Heart right ventricle (tissue), 16 donors: ENCODE data around the gene SNRPB. TPM values are rescaled to one million over a fixed set of nuclear protein-coding genes. Genes with fewer than 3 reads are reported as not detected.

Source experiments
- ATAC-seq, 8 donors: fragments of 200-7000 bp; cut with Tn5 transposase; one replicate each; pipeline ENCODE4 v1.9.1; 2020; ENCODE audit warnings: mild to moderate bottlenecking in 8 of 8, moderate library complexity in 8 of 8, moderate number of reproducible peaks in 1 of 8
- DNase-seq, 2 donors: peaks; one replicate each; pipeline ENCODE4 v3.0.0-alpha.2; 2020
- H3K27ac ChIP-seq, 10 donors: fragments of 200-600 bp; sonication (generic) in 2 of 10; one replicate each; pipeline versions ENCODE4 v1.5.0 to v1.8.0; 2020 to 2022; ENCODE audit warnings: mild to moderate bottlenecking in 3 of 10
- H3K27me3 ChIP-seq, 7 donors: fragments of 200-600 bp; one replicate each; pipeline ENCODE4 v1.8.0; 2021 to 2022; ENCODE audit warnings: mild to moderate bottlenecking in 2 of 7
- H3K36me3 ChIP-seq, 9 donors: fragments of 200-600 bp; sonication (generic) in 1 of 9; one replicate each; pipeline versions ENCODE4 v1.5.0 to v1.8.0; 2020 to 2022; ENCODE audit warnings: mild to moderate bottlenecking in 2 of 9
- H3K4me1 ChIP-seq, 9 donors: fragments of 200-600 bp; sonication (generic) in 1 of 9; one replicate each; pipeline versions ENCODE4 v1.5.0 to v1.8.0; 2020 to 2022; ENCODE audit warnings: mild to moderate bottlenecking in 4 of 9
- H3K4me3 ChIP-seq, 10 donors: fragments of 200-600 bp; sonication (generic) in 2 of 10; one replicate each; pipeline versions ENCODE4 v1.5.0 to v1.8.0; 2020 to 2022; ENCODE audit warnings: mild to moderate bottlenecking in 7 of 10, moderate library complexity in 2 of 10
- H3K9me3 ChIP-seq, 11 donors: fragments of 200-600 bp in 10 of 11; sonication (generic) in 2 of 11; one replicate each; pipeline versions ENCODE4 v1.5.0 to v1.8.0; 2013 to 2022; ENCODE audit warnings: mild to moderate bottlenecking in 2 of 11, control low read depth in 1 of 11, moderate library complexity in 1 of 11
- CTCF ChIP-seq, 9 donors: fragments of 200-600 bp; sonication (generic) in 2 of 9; IDR thresholded peaks; one replicate each; pipeline versions ENCODE4 v1.5.0 to v1.8.0; 2021 to 2022; ENCODE audit warnings: antibody characterized with exemption in 9 of 9, mild to moderate bottlenecking in 5 of 9, moderate library complexity in 1 of 9
- WGBS, 2 donors: extraction: QIAGEN DNeasy Blood & Tissue Kit; methylation state at CpG; one replicate each; pipeline ENCODE4 v1.1.7; 2013; ENCODE audit warnings: inconsistent platforms in 1 of 2; 5-methylcytosine and 5-hydroxymethylcytosine counted together
- intact Hi-C, 10 donors: fragments of 100-400 bp; cut with DNase I; formaldehyde crosslinking; loops; one replicate each; pipeline versions ENCODE4 v1.11.1 to v1.14.2; 2022
- polyA plus RNA-seq, 2 donors: library from polyadenylated mRNA; stranded (reverse); fragments of 200-250 nt; gene quantifications; one replicate each; pipeline ENCODE4 v1.2.3, GENCODE V29; 2013
- total RNA-seq, 10 donors: library from RNA; stranded (reverse); fragmentation: NEBNext Ultra II Directional in 3 of 10; extraction: Animal tissue kit (Norgen Biotek cat#: 25700) in 3 of 10; gene quantifications; one replicate each; pipeline versions ENCODE4 v1.2.1 to v1.2.4, GENCODE V29; 2021 to 2023
- donor health status: Arrhythmogenic right ventricular cardiomyopathy.
- donor health status: ischemic (EF 13 %, LVEDD 7.1; RV severe dilation, severe dysfunction).
- donor health status: healthy with polysubstance abuse.
- donor health status: DM: no; HTN: yes; CAD: no.
- donor health status: DM: no; HTN: no; CAD: no.
- donor health status: ischemic (EF 25% LVEDD 6.9; RV normal size, moderate dysfunction).
- donor health status: ischemic (EF 25% LVEDD 5.7; RV mildly dilated, moderate dysfunction).
- donor health status: healthy.
- donor health status: DM: yes; HTN: yes; CAD: no.
- donor health status: Ischemic cardiomyopathy.
- donor health status: ischemic (EF 35%, LVEDD 5.7; RV mildly dilated, moderate dysfunction).
- donor health status: nonischemic (EF 11% LVEDD 7.7; RV severe dilation, severe dysfunction).
- donor health status: DM: yes; HTN: yes; CAD: no.
- donor health status: PGD.
- donor health status: ischemic (EF 29% LVEDD 5.4; RV normal size, mild dysfunction).
- donor health status: nonischemic (EF 23%, LVEDD 6.1; RV moderate dilation, normal function).

The SNRPB gene
- total and polyA plus RNA-seq, 12 donors: 41.4 to 239 (median 53.2) TPM

DNA sequence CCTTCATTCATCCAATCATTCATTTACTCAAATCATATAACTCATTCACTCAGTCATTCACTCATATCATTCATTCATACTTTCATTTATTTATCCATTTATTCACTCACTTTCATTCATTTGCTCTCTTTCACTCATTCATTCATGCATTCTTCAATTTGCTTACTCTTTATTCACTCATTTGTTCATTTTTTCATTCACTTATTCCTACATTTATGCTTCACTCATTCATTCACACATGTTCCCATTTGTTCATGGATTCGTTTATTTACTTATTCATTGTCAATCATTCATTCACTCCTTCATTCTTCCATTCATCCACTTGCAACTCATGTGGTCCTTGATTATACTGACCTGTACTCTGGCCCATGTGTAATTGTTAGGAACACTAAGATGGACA lies 39.4 kb downstream of the SNRPB start:
- 33 to 40% methylated on average over 1 of the region's 1 CpG for WGBS, 2 donors
- H3K4me1 ChIP-seq: no peaks in the 10 kb centered on the region
- DNase-seq (no peak), ATAC-seq (no peak)
- H3K36me3 ChIP-seq: no peaks in the 10 kb centered on the region
- no peak for TF ChIP-seq CTCF (IDR thresholded peaks at IDR 0.05)
- H3K27ac ChIP-seq: no peak overlapping the region
- peaks cover 0 to 3% (median 0%) of the 10 kb centered on the region in 11 donors for H3K9me3 ChIP-seq
- intact Hi-C loops: no loop called here
- no peak overlapping the region for H3K4me3 ChIP-seq
- peaks cover 0 to 4% (median 0%) of the 10 kb centered on the region in 7 donors for H3K27me3 ChIP-seq

GRCh38 chr20:2430538-2430937 lies 40.1 kb downstream of the SNRPB start:
- no peaks in the 10 kb centered on the region for H3K4me1 ChIP-seq
- H3K4me3 ChIP-seq: no peak overlapping the region
- peaks cover 0 to 4% (median 0%) of the 10 kb centered on the region in 7 donors for H3K27me3 ChIP-seq
- WGBS, 2 donors: 77 to 84% methylated on average over 4 of the region's 4 CpGs
- ATAC-seq (no peak), DNase-seq (no peak)
- TF ChIP-seq CTCF (IDR thresholded peaks at IDR 0.05): no peak
- intact Hi-C loops: no loop called here
- no peaks in the 10 kb centered on the region for H3K36me3 ChIP-seq
- no peak overlapping the region for H3K27ac ChIP-seq
- peaks cover 0 to 9% (median 0%) of the 10 kb centered on the region in 11 donors for H3K9me3 ChIP-seq

DNA sequence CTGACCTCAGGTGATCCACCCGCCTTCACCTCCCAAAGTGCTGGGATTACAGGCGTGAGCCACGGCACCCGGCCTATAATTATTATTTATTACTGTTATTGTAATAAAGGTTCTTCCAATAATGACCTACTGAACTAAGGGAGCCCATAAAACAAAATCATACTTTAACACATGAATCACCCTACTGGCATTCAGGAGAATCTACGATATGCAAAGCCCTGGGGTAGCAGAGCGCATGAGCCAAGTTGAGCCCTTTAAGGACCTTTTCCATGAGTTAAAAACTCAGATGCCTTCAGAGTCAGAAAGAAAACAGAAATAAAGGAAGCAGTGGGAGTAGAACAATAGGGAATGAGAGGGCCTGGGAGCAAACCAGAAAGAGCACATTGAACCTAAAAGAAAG lies 41.5 kb downstream of the SNRPB start:
- peaks cover 0 to 12% (median 0%) of the 10 kb centered on the region in 11 donors for H3K9me3 ChIP-seq
- intact Hi-C loops: no loop called here
- DNase-seq (no peak), ATAC-seq (no peak)
- H3K4me1 ChIP-seq: no peaks in the 10 kb centered on the region
- no peaks in the 10 kb centered on the region for H3K36me3 ChIP-seq
- TF ChIP-seq CTCF (IDR thresholded peaks at IDR 0.05): no peak
- no peak overlapping the region for H3K4me3 ChIP-seq
- WGBS, 2 donors: 83 to 85% methylated on average over 6 of the region's 6 CpGs
- no peak overlapping the region for H3K27ac ChIP-seq
- H3K27me3 ChIP-seq: peaks cover 0 to 4% (median 0%) of the 10 kb centered on the region in 7 donors

GRCh38 chr20:2421247-2421646 lies 49.3 kb downstream of the SNRPB start:
- ATAC-seq: no peak
- no peak for DNase-seq
- peaks cover 0 to 10% (median 0%) of the 10 kb centered on the region in 11 donors for H3K9me3 ChIP-seq
- H3K4me3 ChIP-seq: no peak overlapping the region
- no peaks in the 10 kb centered on the region for H3K36me3 ChIP-seq
- TF ChIP-seq CTCF (IDR thresholded peaks at IDR 0.05): peak in 1 of 9 donors; percentile 14
- WGBS, 2 donors: 82 to 83% methylated on average over 5 of the region's 5 CpGs
- peaks cover 0 to 18% (median 0%) of the 10 kb centered on the region in 7 donors for H3K27me3 ChIP-seq
- no peaks in the 10 kb centered on the region for H3K4me1 ChIP-seq
- H3K27ac ChIP-seq: no peak overlapping the region
- intact Hi-C loops: no loop called here
